ENCODE data around the gene ATXN7. TPM values are rescaled to one million over a fixed set of nuclear protein-coding genes. Genes with fewer than 3 reads are reported as not detected.
A peak's percentile ranks its signal among the peaks of the same experiment; 100 is the strongest.

Gene ATXN7
- total and polyA plus RNA-seq, 8 donors = 2.1 to 333 (median 30.8) TPM

DNA sequence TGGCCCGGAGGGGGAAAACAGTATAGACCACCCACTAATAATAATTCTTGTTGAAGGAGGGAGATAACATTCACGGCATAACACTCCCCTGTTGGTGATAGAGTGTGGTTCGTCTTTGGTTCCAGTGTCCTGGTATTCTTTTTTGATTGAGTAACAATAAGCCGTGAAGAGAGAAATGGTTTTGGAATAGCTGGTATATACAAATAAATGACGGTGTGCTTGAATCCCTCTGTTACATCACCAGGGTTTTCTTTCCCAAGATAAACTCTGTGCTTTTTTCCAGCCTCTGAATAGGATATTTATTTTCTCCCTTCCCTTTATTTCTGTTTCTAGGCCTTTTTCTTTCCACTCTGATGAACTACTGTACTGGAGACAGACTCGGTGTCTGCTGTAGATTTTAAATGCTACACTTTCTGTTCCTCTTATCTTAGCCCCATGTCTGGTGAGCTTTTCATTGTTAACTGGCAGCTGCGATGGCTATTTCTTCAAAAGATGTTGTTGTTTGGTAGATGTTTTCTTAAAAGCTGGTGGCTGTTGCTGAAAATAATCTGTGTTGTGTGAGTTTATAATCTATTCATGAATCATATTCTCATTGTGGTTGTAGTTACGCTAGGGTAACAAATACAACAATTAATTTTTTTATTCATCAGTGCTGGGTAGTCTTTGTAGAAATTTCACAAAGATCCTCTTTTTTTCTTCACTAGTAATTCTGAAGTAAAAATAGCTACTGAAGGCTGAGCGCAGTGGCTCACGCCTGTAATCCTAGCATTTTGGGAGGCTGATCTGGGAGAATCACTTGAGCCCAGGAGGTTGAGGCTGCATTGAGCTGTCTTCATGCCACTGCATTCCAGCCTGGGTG is 64.0 kb downstream of the ATXN7 start:
- intact Hi-C loops (cut with DNase I; ENCODE audit: low total_unique reads) = no loop called here
- Histone ChIP-seq H3K4me1 (peaks cover 6 to 59% (median 27%) of the 10 kb centered on the region in 4 donors), H3K27ac (no peak overlapping the region), H3K4me3 (no peak overlapping the region), H3K9me3 (no peaks in the 10 kb centered on the region), H3K27me3 (no peaks in the 10 kb centered on the region), H3K36me3 (peaks cover 0 to 31% (median 28%) of the 10 kb centered on the region in 4 donors)
- no peak for DNase-seq
- no peak for TF ChIP-seq EP300 (IDR thresholded peaks at IDR 0.05)
- TF ChIP-seq POLR2AphosphoS5 (IDR thresholded peaks at IDR 0.05) = no peak
- TF ChIP-seq, protein P1, sequence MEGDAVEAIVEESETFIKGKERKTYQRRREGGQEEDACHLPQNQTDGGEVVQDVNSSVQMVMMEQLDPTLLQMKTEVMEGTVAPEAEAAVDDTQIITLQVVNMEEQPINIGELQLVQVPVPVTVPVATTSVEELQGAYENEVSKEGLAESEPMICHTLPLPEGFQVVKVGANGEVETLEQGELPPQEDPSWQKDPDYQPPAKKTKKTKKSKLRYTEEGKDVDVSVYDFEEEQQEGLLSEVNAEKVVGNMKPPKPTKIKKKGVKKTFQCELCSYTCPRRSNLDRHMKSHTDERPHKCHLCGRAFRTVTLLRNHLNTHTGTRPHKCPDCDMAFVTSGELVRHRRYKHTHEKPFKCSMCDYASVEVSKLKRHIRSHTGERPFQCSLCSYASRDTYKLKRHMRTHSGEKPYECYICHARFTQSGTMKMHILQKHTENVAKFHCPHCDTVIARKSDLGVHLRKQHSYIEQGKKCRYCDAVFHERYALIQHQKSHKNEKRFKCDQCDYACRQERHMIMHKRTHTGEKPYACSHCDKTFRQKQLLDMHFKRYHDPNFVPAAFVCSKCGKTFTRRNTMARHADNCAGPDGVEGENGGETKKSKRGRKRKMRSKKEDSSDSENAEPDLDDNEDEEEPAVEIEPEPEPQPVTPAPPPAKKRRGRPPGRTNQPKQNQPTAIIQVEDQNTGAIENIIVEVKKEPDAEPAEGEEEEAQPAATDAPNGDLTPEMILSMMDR (IDR thresholded peaks at IDR 0.05) = no peak
- no peak for TF ChIP-seq POLR2A (IDR thresholded peaks at IDR 0.05)
- 53 to 63% (median 57%) methylated on average over 10 of the region's 10 CpGs for WGBS, 5 donors

DNA sequence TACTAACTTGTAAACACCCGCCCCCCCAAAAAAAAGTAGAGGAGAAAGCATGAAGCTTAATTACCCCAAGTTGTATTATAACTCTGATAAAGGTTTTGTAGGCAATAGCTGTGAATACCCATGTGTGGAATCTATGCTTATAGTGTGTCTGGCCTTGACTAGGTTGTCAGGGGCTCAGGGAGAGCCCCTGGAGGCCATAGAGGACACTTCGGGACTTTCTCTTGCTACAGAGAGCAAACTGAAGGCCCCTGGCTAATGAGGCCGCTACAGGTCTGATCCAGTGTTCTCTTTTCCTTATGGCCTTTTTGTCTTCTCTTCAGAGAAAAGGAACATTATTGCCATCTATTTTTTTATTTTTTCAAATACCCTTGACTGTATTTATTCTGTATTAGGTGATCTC is 67.6 kb downstream of the ATXN7 start:
- Histone ChIP-seq H3K36me3 (peaks cover 0 to 8% (median 7%) of the 10 kb centered on the region in 4 donors), H3K9me3 (no peaks in the 10 kb centered on the region), H3K4me1 (peaks cover 28 to 82% (median 49%) of the 10 kb centered on the region in 4 donors), H3K27ac (no peak overlapping the region), H3K27me3 (no peaks in the 10 kb centered on the region), H3K4me3 (no peak overlapping the region)
- WGBS, 5 donors = 89 to 95% (median 91%) methylated on average over 3 of the region's 3 CpGs
- TF ChIP-seq, protein P1 (IDR thresholded peaks at IDR 0.05) = no peak
- TF ChIP-seq POLR2AphosphoS5 (IDR thresholded peaks at IDR 0.05) (no peak), POLR2A (IDR thresholded peaks at IDR 0.05) (no peak), EP300 (IDR thresholded peaks at IDR 0.05) (no peak)
- no peak for DNase-seq
- intact Hi-C loops (cut with DNase I; ENCODE audit: low total_unique reads) = no loop called here

DNA sequence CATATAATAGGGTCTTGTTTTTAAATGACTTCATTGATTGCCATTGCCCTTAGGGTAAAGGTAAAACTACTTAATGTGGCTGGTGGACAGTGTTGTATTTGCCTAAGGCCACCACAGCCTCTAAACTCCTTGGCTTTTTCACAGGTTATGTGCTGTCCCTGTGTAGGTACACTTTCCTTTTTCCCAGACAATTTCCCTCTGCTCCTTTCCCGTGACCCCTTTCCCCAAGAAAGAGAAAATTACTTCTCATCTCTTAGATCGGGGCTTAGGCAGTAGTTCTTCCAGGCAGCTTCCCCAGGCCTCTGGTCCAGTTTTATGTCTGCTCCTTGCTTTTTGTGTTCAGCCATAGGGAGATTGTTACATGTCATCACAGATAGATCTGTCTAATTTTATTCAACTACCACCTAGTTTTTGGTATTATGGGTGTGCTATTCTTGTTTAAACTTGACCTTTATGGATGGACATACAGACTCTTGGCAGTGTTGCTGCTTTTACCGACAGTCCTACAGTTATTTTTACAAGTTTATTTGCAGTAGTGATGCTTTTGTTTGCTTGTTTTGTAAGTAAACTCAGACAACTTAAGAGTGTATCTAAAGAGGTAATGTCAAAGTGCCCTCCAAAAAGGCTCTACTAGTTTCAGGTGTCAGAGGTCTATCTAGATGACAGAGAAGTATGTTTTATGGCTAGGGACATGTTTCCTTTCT is 69.0 kb downstream of the ATXN7 start:
- WGBS, 5 donors = 49 to 68% (median 60%) methylated on average over 3 of the region's 3 CpGs
- DNase-seq = no peak
- H3K4me3 ChIP-seq = no peak overlapping the region
- H3K9me3 ChIP-seq = no peaks in the 10 kb centered on the region
- H3K27me3 ChIP-seq = no peaks in the 10 kb centered on the region
- TF ChIP-seq POLR2A (IDR thresholded peaks at IDR 0.05) = no peak
- H3K4me1 ChIP-seq = peaks cover 33 to 88% (median 57%) of the 10 kb centered on the region in 4 donors
- peaks cover 0 to 3% (median 0%) of the 10 kb centered on the region in 4 donors for H3K36me3 ChIP-seq
- peak overlapping the region in 4 of 5 donors; percentile 4 to 65 (median 36) for H3K27ac ChIP-seq
- intact Hi-C loops (cut with DNase I; ENCODE audit: low total_unique reads) = no loop called here

DNA sequence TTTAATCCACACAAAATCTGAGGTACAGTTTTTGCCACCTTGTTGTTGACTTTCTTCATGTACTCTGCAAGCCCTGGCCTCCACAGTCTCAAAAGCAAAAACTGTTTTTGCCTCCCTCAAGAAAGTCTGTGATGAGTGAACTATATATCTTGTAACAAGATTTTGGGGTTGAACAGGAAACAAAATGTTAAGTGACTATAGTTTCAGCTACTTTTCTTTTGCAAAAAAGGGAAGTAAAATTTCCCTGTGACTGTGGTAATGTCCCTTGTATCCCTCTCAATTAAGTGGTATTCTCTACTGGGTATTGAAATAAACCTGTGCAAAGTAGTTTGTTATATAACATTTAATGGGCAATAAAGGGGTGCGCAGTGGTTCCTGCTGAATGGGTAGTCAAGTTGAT is 69.8 kb downstream of the ATXN7 start:
- Histone ChIP-seq H3K4me3 (no peak overlapping the region), H3K4me1 (peaks cover 38 to 88% (median 60%) of the 10 kb centered on the region in 4 donors), H3K27me3 (no peaks in the 10 kb centered on the region), H3K36me3 (peaks cover 0 to 3% (median 0%) of the 10 kb centered on the region in 4 donors), H3K27ac (peak overlapping the region in 4 of 5 donors; percentile 4 to 65 (median 36)), H3K9me3 (no peaks in the 10 kb centered on the region)
- WGBS, 5 donors = 94 to 100% (median 97%) methylated on average over 1 of the region's 1 CpG
- intact Hi-C loops (cut with DNase I; ENCODE audit: low total_unique reads) = no loop called here
- no peak for DNase-seq
- no peak for TF ChIP-seq EP300 (IDR thresholded peaks at IDR 0.05)
- TF ChIP-seq POLR2AphosphoS5 (IDR thresholded peaks at IDR 0.05) = no peak
- TF ChIP-seq POLR2A (IDR thresholded peaks at IDR 0.05) = no peak
- TF ChIP-seq, protein P1 (IDR thresholded peaks at IDR 0.05) = no peak

All from stomach (tissue), 9 donors.